DND-41 (cell line): Measurements from ENCODE around the gene RPS29.
"Not testable (repeated sequence)": the region's sequence is repeated elsewhere in the genome, so short reads cannot be mapped to it uniquely, and the experiment has no call there.

Experiments
- ATAC-seq: fragments of 200-7000 bp; cut with Tn5 transposase; 3 replicates; pipeline ENCODE4 v1.9.1; 2021; ENCODE audit warnings: low read depth; ENCODE audit not compliant: insufficient read depth
- DNase-seq: peaks from one replicate; pipeline ENCODE4 v3.0.0-alpha.2; 2020
- H2AFZ ChIP-seq: 2 replicates; pipeline ENCODE4 v1.6.0; 2012; ENCODE audit warnings: low read depth, low read length
- H3K27ac ChIP-seq: 2 replicates; pipeline ENCODE4 v1.5.1; 2012; ENCODE audit warnings: low read length, inconsistent platforms
- H3K27me3 ChIP-seq: fragments of 200-600 bp; sonication (generic); 2 replicates; pipeline ENCODE4 v1.6.0; 2012; ENCODE audit warnings: low read length, mild to moderate bottlenecking, inconsistent platforms; ENCODE audit not compliant: insufficient read depth, poor library complexity
- H3K36me3 ChIP-seq: 2 replicates; pipeline ENCODE4 v1.5.1; 2012; ENCODE audit warnings: low read length, inconsistent platforms; ENCODE audit not compliant: insufficient read depth
- H3K4me1 ChIP-seq: 2 replicates; pipeline ENCODE4 v1.5.1; 2012; ENCODE audit warnings: mild to moderate bottlenecking, low read length; ENCODE audit not compliant: insufficient read depth
- H3K4me2 ChIP-seq: 2 replicates; pipeline ENCODE4 v1.6.0; 2012; ENCODE audit warnings: mild to moderate bottlenecking, moderate library complexity, low read length, inconsistent platforms; ENCODE audit not compliant: insufficient read depth
- H3K4me3 ChIP-seq, 2 experiments: fragments of 200-600 bp in 1 of 2; shearing (Covaris generic) in 1 of 2; 2 replicates each; pipeline ENCODE4 v1.5.1; 2012 to 2016; ENCODE audit warnings: inconsistent platforms in 2 of 2, low read length in 2 of 2, mild to moderate bottlenecking in 2 of 2, low read depth in 1 of 2, moderate library complexity in 1 of 2
- H3K79me2 ChIP-seq: 2 replicates; pipeline ENCODE4 v1.6.0; 2012; ENCODE audit warnings: low read length, inconsistent platforms; ENCODE audit not compliant: insufficient read depth
- H3K9ac ChIP-seq: 2 replicates; pipeline ENCODE4 v1.6.0; 2012; ENCODE audit warnings: low read depth, mild to moderate bottlenecking, inconsistent platforms, low read length, moderate library complexity
- H3K9me3 ChIP-seq: 2 replicates; pipeline ENCODE4 v1.5.1; 2012; ENCODE audit warnings: low read length, moderate library complexity, mild to moderate bottlenecking, inconsistent platforms; ENCODE audit not compliant: insufficient read depth, severe bottlenecking
- H4K20me1 ChIP-seq: 2 replicates; pipeline ENCODE4 v1.6.0; 2012; ENCODE audit warnings: low read length; ENCODE audit not compliant: insufficient read depth
- EZH2 ChIP-seq: IDR thresholded peaks from 3 replicates; pipeline ENCODE4 v1.6.1; 2012; ENCODE audit warnings: borderline replicate concordance, low read depth, mild to moderate bottlenecking, moderate library complexity, low read length, inconsistent platforms; ENCODE audit not compliant: severe bottlenecking
- TF ChIP-seq, protein P1 (sequence below): IDR thresholded peaks from 2 replicates; pipeline ENCODE4 v1.5.1; 2012; ENCODE audit warnings: borderline replicate concordance, low read length, moderate library complexity, mild to moderate bottlenecking; ENCODE audit not compliant: poor library complexity, severe bottlenecking; ENCODE audit errors: extremely low read depth

RPS29 gene

GRCh38 chr14:49621114-49621881 lies 35.1 kb upstream of the RPS29 start:
- Histone ChIP-seq H3K36me3 (peaks cover 63% of the 10 kb centered on the region), H4K20me1 (peaks cover 31% of the 10 kb centered on the region), H3K79me2 (peaks cover 94% of the 10 kb centered on the region), H3K9me3 (no peaks in the 10 kb centered on the region), H3K4me1 (peaks cover 59% of the 10 kb centered on the region), H3K27ac (peak overlapping the region; percentile 88), H2AFZ (peak overlapping the region; percentile 77), H3K4me2 (peak overlapping the region; percentile 90), H3K9ac (peak overlapping the region; percentile 87), H3K4me3 (peak overlapping the region; percentile 67 to 72), H3K27me3 (no peaks in the 10 kb centered on the region)
- no peak for TF ChIP-seq EZH2
- TF ChIP-seq, protein P1, sequence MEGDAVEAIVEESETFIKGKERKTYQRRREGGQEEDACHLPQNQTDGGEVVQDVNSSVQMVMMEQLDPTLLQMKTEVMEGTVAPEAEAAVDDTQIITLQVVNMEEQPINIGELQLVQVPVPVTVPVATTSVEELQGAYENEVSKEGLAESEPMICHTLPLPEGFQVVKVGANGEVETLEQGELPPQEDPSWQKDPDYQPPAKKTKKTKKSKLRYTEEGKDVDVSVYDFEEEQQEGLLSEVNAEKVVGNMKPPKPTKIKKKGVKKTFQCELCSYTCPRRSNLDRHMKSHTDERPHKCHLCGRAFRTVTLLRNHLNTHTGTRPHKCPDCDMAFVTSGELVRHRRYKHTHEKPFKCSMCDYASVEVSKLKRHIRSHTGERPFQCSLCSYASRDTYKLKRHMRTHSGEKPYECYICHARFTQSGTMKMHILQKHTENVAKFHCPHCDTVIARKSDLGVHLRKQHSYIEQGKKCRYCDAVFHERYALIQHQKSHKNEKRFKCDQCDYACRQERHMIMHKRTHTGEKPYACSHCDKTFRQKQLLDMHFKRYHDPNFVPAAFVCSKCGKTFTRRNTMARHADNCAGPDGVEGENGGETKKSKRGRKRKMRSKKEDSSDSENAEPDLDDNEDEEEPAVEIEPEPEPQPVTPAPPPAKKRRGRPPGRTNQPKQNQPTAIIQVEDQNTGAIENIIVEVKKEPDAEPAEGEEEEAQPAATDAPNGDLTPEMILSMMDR = no peak
- DNase-seq = peak; percentile 74
- ATAC-seq = peak; percentile 36

DNA sequence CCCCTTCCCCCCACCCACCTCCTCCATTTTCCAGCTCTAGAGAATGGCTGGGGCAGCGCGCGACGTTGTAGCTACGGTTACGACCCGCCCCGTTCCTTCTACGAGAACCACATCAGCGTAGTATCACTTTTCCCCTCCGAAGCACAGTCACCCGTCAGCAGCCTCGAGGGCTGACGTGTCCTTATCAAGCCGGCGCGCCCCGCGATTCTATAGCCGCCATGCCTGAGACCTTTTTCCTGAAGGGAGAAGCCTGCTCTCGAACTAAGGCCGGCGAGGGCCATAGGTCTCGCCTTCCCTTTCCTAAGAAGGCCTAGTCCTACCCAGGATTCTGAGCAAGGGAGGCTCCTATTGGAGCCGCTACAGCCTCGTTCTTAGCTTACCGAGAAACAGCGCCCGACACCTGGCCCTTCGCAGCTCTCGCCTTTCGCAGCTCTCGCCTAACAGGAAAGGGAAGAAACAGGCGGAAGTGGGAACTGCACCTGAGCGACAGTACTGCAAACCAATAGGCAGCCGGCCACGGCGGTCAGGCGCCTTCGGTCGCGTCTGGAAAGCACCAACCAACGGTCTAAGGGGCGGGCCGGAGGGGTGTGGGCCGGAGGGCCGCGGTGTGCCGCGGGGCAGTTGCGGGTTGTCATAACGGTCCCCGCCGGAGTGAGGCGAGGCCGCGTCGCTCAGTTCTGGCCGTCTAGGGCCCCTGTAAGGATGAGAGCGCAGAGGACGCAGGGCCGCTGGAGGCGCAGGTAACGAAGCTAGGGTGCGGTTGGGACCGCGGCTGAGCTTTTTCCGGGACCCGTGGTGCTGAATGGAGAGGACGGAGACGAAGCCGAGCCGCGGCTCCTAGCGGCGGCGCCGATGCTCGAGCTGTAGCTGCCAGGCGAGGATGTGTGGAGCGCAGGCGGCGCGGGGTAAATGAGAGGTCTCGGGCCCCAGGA lies 34.3 kb upstream of the RPS29 start, which contains the start of the genes MGAT2 and RPL36AL:
Gene MGAT2, plus strand, starts transcription at position 618 of the 932 bp plus-strand sequence. CDS start 470 bp downstream, outside the sequence.
Gene RPL36AL, minus strand, starts transcription at position 445 of the 932 bp plus-strand sequence. CDS start 1,522 bp downstream, outside the sequence.
- Histone ChIP-seq H3K36me3 (peaks cover 62% of the 10 kb centered on the region), H3K4me1 (peaks cover 55% of the 10 kb centered on the region)
- peak; percentile 90 for ATAC-seq

GRCh38 chr14:49619730-49620129 lies 33.5 kb upstream of the RPS29 start:
- peaks cover 68% of the 10 kb centered on the region for H3K36me3 ChIP-seq
- H2AFZ ChIP-seq = peak overlapping the region; percentile 79
- H3K4me1 ChIP-seq = peaks cover 54% of the 10 kb centered on the region

More for the DNA sequence above, 34.3 kb upstream of the RPS29 start, which contains the start of the genes MGAT2 and RPL36AL:
- peak within 1 kb of the TSS; percentile 90 for H3K4me2 ChIP-seq
- H3K4me3 ChIP-seq = peak within 1 kb of the TSS; percentile 67 to 72
- peak within 1 kb of the TSS; percentile 79 for H2AFZ ChIP-seq
- H3K79me2 ChIP-seq = peaks cover 93% of the 10 kb centered on the region
- H3K9me3 ChIP-seq = no peaks in the 10 kb centered on the region
- TF ChIP-seq, protein P1 = peak; percentile 32
- no peak for TF ChIP-seq EZH2
- peak within 1 kb of the TSS; percentile 88 for H3K27ac ChIP-seq
- peaks cover 31% of the 10 kb centered on the region for H4K20me1 ChIP-seq
- H3K9ac ChIP-seq = peak within 1 kb of the TSS; percentile 87
- DNase-seq = peak; percentile 96
- H3K27me3 ChIP-seq = no peaks in the 10 kb centered on the region

GRCh38 chr14:49619273-49619672 lies 33.1 kb upstream of the RPS29 start:
- DNase-seq, H3K27me3 ChIP-seq, H3K9me3 ChIP-seq, H2AFZ ChIP-seq, ATAC-seq: not testable (repeated sequence)
- peaks cover 68% of the 10 kb centered on the region for H3K36me3 ChIP-seq
- peaks cover 51% of the 10 kb centered on the region for H3K4me1 ChIP-seq
- H4K20me1 ChIP-seq = peaks cover 31% of the 10 kb centered on the region
- H3K27ac ChIP-seq = peak overlapping the region; percentile 88
- H3K79me2 ChIP-seq = peaks cover 88% of the 10 kb centered on the region
- peak overlapping the region; percentile 87 for H3K9ac ChIP-seq
- H3K4me3 ChIP-seq = peak overlapping the region; percentile 67 to 72; a peak in 3 of 4 replicates
- H3K4me2 ChIP-seq = peak overlapping the region; percentile 90

More at GRCh38 chr14:49619730-49620129, 33.5 kb upstream of the RPS29 start:
- Histone ChIP-seq H3K27me3 (no peaks in the 10 kb centered on the region), H3K9me3 (no peaks in the 10 kb centered on the region), H3K4me3 (peak overlapping the region; percentile 67 to 72), H3K9ac (peak overlapping the region; percentile 87), H3K27ac (peak overlapping the region; percentile 88), H3K79me2 (peaks cover 87% of the 10 kb centered on the region), H4K20me1 (peaks cover 31% of the 10 kb centered on the region), H3K4me2 (peak overlapping the region; percentile 90)
- TF ChIP-seq, protein P1 = no peak
- no peak for TF ChIP-seq EZH2
- ATAC-seq (no peak), DNase-seq (no peak)
